ENCODE measurements around the gene CHRM4. TPM values are rescaled to one million over a fixed set of nuclear protein-coding genes. Genes with fewer than 3 reads are reported as not detected.

CHRM4 gene
- total RNA-seq, 1 donor from 2014 or later: 0.37 TPM

DNA sequence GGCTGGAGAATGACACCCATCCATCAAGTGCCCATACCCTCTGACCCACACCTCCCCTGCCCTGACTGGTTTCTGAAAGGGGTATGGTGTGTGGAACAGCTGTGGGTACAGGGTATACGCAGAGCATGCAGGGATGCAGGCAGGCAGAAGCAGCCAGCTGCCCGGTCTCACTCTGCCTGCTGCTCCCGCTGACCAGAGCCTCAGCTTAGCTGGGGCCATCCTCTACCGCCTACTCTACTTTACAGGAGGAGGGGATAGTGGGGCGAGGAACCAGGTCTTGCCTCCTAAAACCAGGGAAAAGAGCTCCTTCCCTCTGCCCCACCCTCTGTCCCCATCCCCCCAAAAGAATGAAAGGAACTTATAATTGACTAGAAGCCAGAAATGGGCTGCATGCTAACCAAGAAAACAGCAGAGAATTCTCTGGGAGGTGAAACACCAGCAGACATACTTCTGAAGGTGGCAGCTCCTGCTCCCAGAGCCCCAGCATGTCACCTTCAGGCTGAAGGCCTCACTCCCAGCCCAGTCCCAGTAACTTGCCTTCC is 13.0 kb upstream of the CHRM4 start:
- H3K4me1 Mint-ChIP-seq: peaks cover 4% of the 10 kb centered on the region
- TF ChIP-seq, protein P1, sequence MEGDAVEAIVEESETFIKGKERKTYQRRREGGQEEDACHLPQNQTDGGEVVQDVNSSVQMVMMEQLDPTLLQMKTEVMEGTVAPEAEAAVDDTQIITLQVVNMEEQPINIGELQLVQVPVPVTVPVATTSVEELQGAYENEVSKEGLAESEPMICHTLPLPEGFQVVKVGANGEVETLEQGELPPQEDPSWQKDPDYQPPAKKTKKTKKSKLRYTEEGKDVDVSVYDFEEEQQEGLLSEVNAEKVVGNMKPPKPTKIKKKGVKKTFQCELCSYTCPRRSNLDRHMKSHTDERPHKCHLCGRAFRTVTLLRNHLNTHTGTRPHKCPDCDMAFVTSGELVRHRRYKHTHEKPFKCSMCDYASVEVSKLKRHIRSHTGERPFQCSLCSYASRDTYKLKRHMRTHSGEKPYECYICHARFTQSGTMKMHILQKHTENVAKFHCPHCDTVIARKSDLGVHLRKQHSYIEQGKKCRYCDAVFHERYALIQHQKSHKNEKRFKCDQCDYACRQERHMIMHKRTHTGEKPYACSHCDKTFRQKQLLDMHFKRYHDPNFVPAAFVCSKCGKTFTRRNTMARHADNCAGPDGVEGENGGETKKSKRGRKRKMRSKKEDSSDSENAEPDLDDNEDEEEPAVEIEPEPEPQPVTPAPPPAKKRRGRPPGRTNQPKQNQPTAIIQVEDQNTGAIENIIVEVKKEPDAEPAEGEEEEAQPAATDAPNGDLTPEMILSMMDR (conservative IDR thresholded peaks at IDR 0.05): no peak
- no peaks in the 10 kb centered on the region for H3K9me3 Mint-ChIP-seq
- H3K36me3 Mint-ChIP-seq (ENCODE audit: low read depth): no peaks in the 10 kb centered on the region
- no peak overlapping the region for H3K4me3 Mint-ChIP-seq
- H3K27me3 Mint-ChIP-seq (ENCODE audit: low read depth): no peaks in the 10 kb centered on the region
- DNase-seq (ENCODE audit: low read depth, low spot score): no peak
- no peak overlapping the region for H3K27ac Mint-ChIP-seq (ENCODE audit: unreplicated experiment)

DNA sequence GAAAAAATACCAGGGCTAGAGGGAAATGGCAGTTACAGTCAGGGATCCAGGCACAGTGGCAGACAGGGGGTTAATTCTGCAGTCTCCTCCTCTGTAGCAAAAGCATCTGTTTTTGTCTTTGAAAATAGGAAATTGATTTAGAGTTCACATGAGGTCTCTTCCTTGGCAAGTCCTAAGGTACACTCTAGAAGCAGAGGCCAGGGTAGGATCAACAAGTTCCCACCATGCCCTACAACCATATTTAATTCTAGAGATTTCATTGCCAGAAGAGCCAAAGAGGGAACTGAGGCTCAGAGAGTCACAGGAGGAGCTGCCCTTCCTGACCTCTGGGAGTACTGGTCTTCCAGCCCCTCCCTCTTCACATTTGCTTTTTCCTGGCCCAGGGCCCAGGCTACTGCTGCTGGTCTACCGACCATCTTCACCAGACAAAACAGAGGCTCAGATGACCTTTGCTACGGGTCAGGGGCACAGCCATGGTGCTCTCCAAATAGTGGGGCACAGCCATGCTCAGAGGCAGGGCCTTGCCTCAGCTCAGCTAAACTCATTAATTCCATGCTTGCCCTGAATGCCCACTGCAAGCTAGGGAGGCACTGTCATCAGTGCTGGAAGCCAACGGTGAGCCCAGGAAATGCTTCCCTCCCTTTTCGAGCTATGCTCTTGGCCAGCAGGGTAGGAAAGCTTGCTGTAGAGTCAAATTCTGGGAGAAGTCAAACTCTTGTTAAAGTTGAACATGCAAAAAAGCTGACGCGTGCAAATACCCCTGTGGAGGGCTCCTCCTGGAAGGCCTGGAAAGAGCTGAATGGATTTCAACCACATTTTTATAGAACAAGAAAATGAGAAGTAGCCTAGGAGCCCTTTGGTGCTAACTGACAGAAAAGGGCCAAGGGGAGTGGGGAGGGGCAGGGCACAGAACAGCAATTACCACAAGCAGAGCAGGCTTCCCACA is 11.7 kb upstream of the CHRM4 start:
- Mint-ChIP-seq H3K27me3 (ENCODE audit: low read depth) (no peaks in the 10 kb centered on the region), H3K36me3 (ENCODE audit: low read depth) (no peaks in the 10 kb centered on the region), H3K27ac (ENCODE audit: unreplicated experiment) (no peak overlapping the region), H3K9me3 (no peaks in the 10 kb centered on the region), H3K4me1 (peaks cover 4% of the 10 kb centered on the region), H3K4me3 (no peak overlapping the region)
- TF ChIP-seq, protein P1 (conservative IDR thresholded peaks at IDR 0.05): no peak
- no peak for DNase-seq (ENCODE audit: low read depth, low spot score)

DNA sequence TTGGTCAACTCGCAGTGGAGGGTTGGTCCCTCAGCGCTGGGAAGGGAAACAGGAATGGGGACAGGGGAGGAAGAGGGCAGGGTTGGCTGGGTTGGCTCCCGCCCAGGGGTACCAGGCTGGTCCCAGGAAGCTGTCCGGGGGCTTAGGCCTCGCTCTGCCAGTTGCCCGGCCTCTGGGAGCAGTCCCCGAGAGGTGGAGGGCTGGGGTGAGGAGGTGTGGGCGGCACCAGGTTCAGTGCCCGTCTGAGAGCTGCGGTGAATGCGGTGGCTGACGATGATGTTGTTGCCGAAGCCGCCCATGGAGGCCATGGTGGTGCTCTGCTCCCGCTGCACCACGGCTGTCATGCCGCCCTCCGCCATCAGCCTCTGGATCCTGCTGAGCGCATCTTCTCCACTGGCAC is 6.0 kb upstream of the CHRM4 start:
- H3K27ac Mint-ChIP-seq (ENCODE audit: unreplicated experiment): no peak overlapping the region
- H3K36me3 Mint-ChIP-seq (ENCODE audit: low read depth): no peaks in the 10 kb centered on the region
- peaks cover 18% of the 10 kb centered on the region for H3K27me3 Mint-ChIP-seq (ENCODE audit: low read depth)
- TF ChIP-seq, protein P1 (conservative IDR thresholded peaks at IDR 0.05): no peak
- no peak overlapping the region for H3K4me3 Mint-ChIP-seq
- H3K4me1 Mint-ChIP-seq: peaks cover 9% of the 10 kb centered on the region
- H3K9me3 Mint-ChIP-seq: no peaks in the 10 kb centered on the region
- no peak for DNase-seq (ENCODE audit: low read depth, low spot score)

DNA sequence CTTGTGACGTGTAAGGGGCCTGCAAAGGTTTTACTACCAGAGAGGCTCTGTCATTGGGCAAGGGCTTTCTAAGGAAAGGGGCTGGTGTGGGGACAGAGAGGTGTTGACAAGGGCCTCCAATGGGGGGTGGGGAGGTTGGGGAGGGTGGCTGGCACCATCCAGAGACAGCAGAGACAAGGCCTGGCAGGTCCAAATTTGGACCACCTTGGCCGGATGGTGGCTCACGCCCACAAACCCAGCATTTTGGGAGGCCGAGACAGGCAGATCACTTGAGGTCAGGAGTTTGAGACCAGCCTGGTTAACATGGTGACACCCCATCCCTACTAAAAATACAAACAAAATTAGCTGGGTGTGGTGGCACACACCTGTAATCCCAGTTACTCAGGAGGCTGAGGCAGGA is 2.2 kb upstream of the CHRM4 start:
- Mint-ChIP-seq H3K4me1 (peaks cover 9% of the 10 kb centered on the region), H3K27me3 (ENCODE audit: low read depth) (peaks cover 44% of the 10 kb centered on the region), H3K9me3 (no peaks in the 10 kb centered on the region), H3K27ac (ENCODE audit: unreplicated experiment) (no peak overlapping the region), H3K4me3 (no peak overlapping the region), H3K36me3 (ENCODE audit: low read depth) (no peaks in the 10 kb centered on the region)
- TF ChIP-seq, protein P1 (conservative IDR thresholded peaks at IDR 0.05): no peak
- no peak for DNase-seq (ENCODE audit: low read depth, low spot score)

DNA sequence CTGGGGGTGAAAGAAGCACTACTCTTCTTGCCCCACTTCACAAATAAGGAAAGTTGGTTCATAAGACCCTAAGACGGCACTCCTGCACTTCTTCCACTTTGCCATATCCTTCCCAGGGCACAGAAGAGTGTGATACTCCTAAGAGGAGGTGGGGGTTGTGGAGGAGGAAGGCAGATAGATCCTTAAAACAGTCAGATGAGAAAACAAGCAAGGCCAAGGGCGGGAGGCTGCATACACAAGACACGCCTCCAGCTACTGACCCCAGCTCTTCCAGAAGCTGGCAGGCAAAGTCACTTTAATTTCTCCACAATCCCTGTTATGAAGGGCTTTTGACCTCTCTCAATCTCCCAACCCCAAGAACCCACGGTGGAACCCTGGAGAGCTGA is 1.6 kb upstream of the CHRM4 start:
- no peak overlapping the region for H3K27ac Mint-ChIP-seq (ENCODE audit: unreplicated experiment)
- H3K27me3 Mint-ChIP-seq (ENCODE audit: low read depth): peaks cover 49% of the 10 kb centered on the region
- TF ChIP-seq, protein P1 (conservative IDR thresholded peaks at IDR 0.05): no peak
- H3K4me1 Mint-ChIP-seq: peaks cover 15% of the 10 kb centered on the region
- no peak for DNase-seq (ENCODE audit: low read depth, low spot score)
- H3K4me3 Mint-ChIP-seq: peak overlapping the region; percentile 90
- H3K9me3 Mint-ChIP-seq: no peaks in the 10 kb centered on the region
- H3K36me3 Mint-ChIP-seq (ENCODE audit: low read depth): no peaks in the 10 kb centered on the region
